Smooth muscle cell (in vitro differentiated cells): ENCODE data around the gene LY6G6D. TPM values are rescaled to one million over a fixed set of nuclear protein-coding genes. Genes with fewer than 3 reads are reported as not detected.

ENCODE experiments used
- DNase-seq: peaks from one replicate; lab custom pipeline; 2025; ENCODE audit not compliant: unreplicated experiment; lab: John Stamatoyannopoulos, UW
- H2AFZ ChIP-seq: fragments of 200-600 bp; sonication (generic); 2 replicates; pipeline ENCODE4 v1.6.0; 2016; ENCODE audit warnings: antibody characterized with exemption, low read depth, mild to moderate bottlenecking
- H3F3A ChIP-seq: fragments of 200-600 bp; sonication (generic); 2 replicates; pipeline ENCODE4 v1.6.0; 2017; ENCODE audit warnings: antibody characterized with exemption, low read depth
- H3K27ac ChIP-seq: fragments of 200-600 bp; sonication (generic); 2 replicates; pipeline ENCODE4 v1.5.1; 2016; ENCODE audit warnings: low read depth, mild to moderate bottlenecking
- H3K27me3 ChIP-seq: fragments of 200-600 bp; sonication (generic); 2 replicates; pipeline ENCODE4 v1.6.1; 2016; ENCODE audit warnings: low read depth, mild to moderate bottlenecking
- H3K36me3 ChIP-seq: fragments of 200-600 bp; sonication (generic); 2 replicates; pipeline ENCODE4 v1.5.1; 2016; ENCODE audit warnings: low read depth
- H3K4me1 ChIP-seq: fragments of 200-600 bp; sonication (generic); 2 replicates; pipeline ENCODE4 v1.5.1; 2016; ENCODE audit warnings: low read depth
- H3K4me2 ChIP-seq: fragments of 200-600 bp; sonication (generic); 2 replicates; pipeline ENCODE4 v1.6.0; 2016; ENCODE audit warnings: mild to moderate bottlenecking
- H3K4me3 ChIP-seq: fragments of 200-600 bp; sonication (generic); 2 replicates; pipeline ENCODE4 v1.5.1; 2016; ENCODE audit warnings: mild to moderate bottlenecking
- H3K79me2 ChIP-seq: fragments of 200-600 bp; sonication (generic); 2 replicates; pipeline ENCODE4 v1.6.0; 2016; ENCODE audit warnings: low read depth, mild to moderate bottlenecking
- H3K9ac ChIP-seq: fragments of 200-600 bp; sonication (generic); 2 replicates; pipeline ENCODE4 v1.6.0; 2016; ENCODE audit warnings: low read depth
- H3K9me3 ChIP-seq: fragments of 200-600 bp; sonication (generic); replicated peaks from 2 replicates; pipeline ENCODE4 v1.5.1; 2016; ENCODE audit warnings: low read depth
- H4K20me1 ChIP-seq: fragments of 200-600 bp; sonication (generic); 2 replicates; pipeline ENCODE4 v1.6.0; 2016; ENCODE audit warnings: low read depth
- WGBS: methylation state at CpG from one replicate; pipeline ENCODE4 v1.1.7; 2016; ENCODE audit warnings: low lambda C conversion rate; 5-methylcytosine and 5-hydroxymethylcytosine counted together
- polyA plus RNA-seq: library from polyadenylated mRNA; unstranded; fragments of >200 nt; fragmentation: Nextera tagmentation; extraction: Ambion mirVana; gene quantifications from 2 replicates; pipeline ENCODE4 v1.2.1, GENCODE V29; 2016
- total RNA-seq: library from RNA; depleted of rRNA; stranded (reverse); fragments of >200 nt; gene quantifications from 2 replicates; pipeline ENCODE4 v1.2.3, GENCODE V29; 2014
- TF ChIP-seq, protein P1 (sequence below): fragments of 200-600 bp; sonication (generic); IDR thresholded peaks from 2 replicates; pipeline ENCODE4 v1.5.1; 2017; ENCODE audit warnings: borderline replicate concordance, mild to moderate bottlenecking, antibody characterized with exemption; ENCODE audit not compliant: insufficient read depth, poor library complexity, severe bottlenecking

Gene LY6G6D
- total and polyA plus RNA-seq, 2 experiments from 2014 or later, result not detected

DNA sequence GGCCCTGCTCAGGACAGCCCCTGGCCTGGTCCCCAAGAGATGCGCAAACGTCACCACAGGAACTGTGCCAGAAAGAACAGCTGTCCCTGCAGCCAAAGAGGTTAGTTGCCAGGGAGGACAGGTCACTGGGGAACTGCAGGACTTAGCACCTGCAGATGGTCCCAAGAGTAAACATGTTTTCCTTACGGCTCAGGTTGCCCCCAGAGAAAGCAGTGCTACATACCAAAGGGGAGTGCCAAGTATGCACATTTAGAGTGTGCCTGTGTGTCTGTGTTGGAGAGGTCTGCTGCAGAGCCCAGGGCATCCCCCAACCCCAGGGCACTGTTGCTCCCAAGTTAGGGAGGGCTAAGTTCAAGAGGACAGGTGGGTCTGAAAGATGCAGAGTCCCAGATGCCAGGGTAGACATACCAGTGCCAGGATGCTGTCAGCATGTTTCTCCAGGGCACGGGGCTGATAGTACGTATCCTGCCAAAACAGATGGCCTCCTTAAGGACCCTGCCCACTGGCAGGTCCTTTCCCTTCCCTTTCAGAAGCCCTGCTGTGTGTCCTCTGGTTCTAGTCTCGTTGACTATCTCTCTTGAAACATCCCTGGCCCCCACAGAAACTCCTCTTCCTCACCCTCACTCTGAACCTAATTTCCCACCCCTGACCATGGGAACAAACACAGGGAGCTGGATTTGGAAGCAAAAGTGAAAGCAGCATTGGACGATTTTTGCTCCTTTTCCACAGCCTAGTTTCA is 13.3 kb upstream of the LY6G6D start:
- peak overlapping the region; percentile 82 for H2AFZ ChIP-seq
- H3K27ac ChIP-seq, result peak overlapping the region; percentile 81
- H3K9me3 ChIP-seq, result no peaks in the 10 kb centered on the region
- H3K79me2 ChIP-seq, result peaks cover 27% of the 10 kb centered on the region
- H3F3A ChIP-seq, result no peaks in the 10 kb centered on the region
- H3K27me3 ChIP-seq, result no peaks in the 10 kb centered on the region
- no peak for DNase-seq
- H3K4me1 ChIP-seq, result peaks cover 10% of the 10 kb centered on the region
- H4K20me1 ChIP-seq, result peaks cover 5% of the 10 kb centered on the region
- 58% methylated on average over 7 of the region's 7 CpGs for WGBS
- peak overlapping the region; percentile 90 for H3K9ac ChIP-seq
- TF ChIP-seq, protein P1, sequence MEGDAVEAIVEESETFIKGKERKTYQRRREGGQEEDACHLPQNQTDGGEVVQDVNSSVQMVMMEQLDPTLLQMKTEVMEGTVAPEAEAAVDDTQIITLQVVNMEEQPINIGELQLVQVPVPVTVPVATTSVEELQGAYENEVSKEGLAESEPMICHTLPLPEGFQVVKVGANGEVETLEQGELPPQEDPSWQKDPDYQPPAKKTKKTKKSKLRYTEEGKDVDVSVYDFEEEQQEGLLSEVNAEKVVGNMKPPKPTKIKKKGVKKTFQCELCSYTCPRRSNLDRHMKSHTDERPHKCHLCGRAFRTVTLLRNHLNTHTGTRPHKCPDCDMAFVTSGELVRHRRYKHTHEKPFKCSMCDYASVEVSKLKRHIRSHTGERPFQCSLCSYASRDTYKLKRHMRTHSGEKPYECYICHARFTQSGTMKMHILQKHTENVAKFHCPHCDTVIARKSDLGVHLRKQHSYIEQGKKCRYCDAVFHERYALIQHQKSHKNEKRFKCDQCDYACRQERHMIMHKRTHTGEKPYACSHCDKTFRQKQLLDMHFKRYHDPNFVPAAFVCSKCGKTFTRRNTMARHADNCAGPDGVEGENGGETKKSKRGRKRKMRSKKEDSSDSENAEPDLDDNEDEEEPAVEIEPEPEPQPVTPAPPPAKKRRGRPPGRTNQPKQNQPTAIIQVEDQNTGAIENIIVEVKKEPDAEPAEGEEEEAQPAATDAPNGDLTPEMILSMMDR, result no peak
- H3K36me3 ChIP-seq, result no peaks in the 10 kb centered on the region
- peak overlapping the region; percentile 71 for H3K4me3 ChIP-seq
- H3K4me2 ChIP-seq, result peak overlapping the region; percentile 86

DNA sequence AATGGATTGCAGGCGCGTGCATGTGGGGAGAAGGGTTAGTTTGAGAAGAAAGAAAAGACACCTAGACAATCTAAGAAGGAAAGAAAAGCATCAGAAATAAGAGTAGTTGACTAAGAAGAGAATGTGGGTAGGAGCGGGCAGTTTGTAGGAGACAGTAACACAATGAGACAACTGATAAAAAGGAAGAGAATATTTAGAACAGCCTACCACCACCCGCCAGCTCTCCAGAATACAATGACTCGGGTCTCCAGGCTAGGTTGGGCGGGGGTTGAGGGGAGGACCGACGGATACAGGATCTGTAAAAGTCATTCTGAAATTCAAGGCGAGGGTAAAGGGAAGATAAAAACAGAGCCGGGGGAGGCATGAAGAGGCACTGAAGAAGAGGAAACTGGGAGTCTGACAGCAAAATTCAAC is 12.7 kb upstream of the LY6G6D start:
- no peak for DNase-seq
- 6% methylated on average over 10 of the region's 10 CpGs for WGBS
- Histone ChIP-seq H3K36me3 (no peaks in the 10 kb centered on the region), H4K20me1 (peaks cover 5% of the 10 kb centered on the region), H3K27ac (peak overlapping the region; percentile 81), H3K27me3 (no peaks in the 10 kb centered on the region), H3K4me2 (peak overlapping the region; percentile 86), H2AFZ (peak overlapping the region; percentile 82), H3F3A (no peaks in the 10 kb centered on the region), H3K4me1 (peaks cover 10% of the 10 kb centered on the region), H3K9me3 (no peaks in the 10 kb centered on the region), H3K4me3 (peak overlapping the region; percentile 71), H3K9ac (peak overlapping the region; percentile 90), H3K79me2 (peaks cover 27% of the 10 kb centered on the region)
- TF ChIP-seq, protein P1, result no peak

DNA sequence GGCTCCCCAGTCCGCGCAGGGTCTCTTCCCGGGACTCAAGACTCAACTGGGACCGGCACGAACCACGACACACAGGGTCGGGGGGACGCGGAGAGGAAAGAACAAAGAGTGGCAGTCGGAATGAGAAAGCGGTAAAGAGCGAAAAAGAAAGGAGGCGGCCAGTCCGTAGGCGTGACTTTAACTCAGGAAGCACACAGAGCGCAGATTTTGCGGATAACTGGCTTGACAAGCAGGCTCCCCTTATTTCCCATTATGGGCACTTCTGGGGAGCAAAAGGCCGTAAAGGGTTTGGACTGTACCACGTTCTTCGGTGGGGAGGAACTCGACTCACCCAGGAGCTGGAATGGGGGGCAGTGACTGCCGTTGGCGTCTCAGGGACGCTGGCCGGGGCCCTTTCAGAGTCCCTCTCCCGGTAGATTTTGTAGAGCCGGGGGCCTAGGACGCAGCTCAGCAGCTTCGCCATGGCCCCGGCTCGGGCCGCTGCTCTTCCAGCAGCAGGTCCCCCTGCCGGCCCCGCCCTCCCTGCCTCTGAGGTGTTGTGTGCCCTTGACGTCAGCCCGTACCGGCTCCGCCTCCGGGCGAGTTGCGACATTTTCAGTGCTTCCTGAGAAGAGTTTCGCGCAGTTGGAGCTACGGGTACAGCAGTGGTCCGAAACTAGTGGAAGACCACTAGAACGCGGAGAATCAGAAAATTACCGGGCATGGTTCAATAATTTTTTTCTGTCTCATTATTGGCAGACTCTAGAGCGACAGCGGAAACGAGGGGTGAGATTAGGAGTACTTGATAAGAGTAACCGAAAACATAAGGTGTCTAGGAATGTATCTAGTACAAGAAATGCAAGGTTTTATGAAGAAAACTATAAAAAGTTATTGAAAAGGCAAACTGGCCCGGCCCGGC is 12.1 kb upstream of the LY6G6D start, which contains the start of gene ABHD16A:
TSS of gene ABHD16A (minus strand) at position 506 of the 898 bp plus-strand sequence. CDS start at position 463, 43 bp downstream.
- WGBS, result 2% methylated on average over 54 of the region's 54 CpGs
- Histone ChIP-seq H3K4me3 (peak within 1 kb of the TSS; percentile 71), H3K36me3 (no peaks in the 10 kb centered on the region), H2AFZ (peak within 1 kb of the TSS; percentile 82), H3K9me3 (no peaks in the 10 kb centered on the region), H3K4me2 (peak within 1 kb of the TSS; percentile 86), H3F3A (no peaks in the 10 kb centered on the region), H3K79me2 (peaks cover 27% of the 10 kb centered on the region), H4K20me1 (peaks cover 5% of the 10 kb centered on the region), H3K4me1 (peaks cover 10% of the 10 kb centered on the region), H3K9ac (peak within 1 kb of the TSS; percentile 90), H3K27me3 (no peaks in the 10 kb centered on the region), H3K27ac (peak within 1 kb of the TSS; percentile 81)
- TF ChIP-seq, protein P1, result no peak
- DNase-seq, result peak; percentile 82
